HG02642 (cell line): ENCODE data around the gene NT5C3B.
"Not testable (repeated sequence)": the region's sequence is repeated elsewhere in the genome, so short reads cannot be mapped to it uniquely, and the experiment has no call there.

Experiments
- ATAC-seq: cut with Tn5 transposase; IDR thresholded peaks from one replicate; pipeline ENCODE4 v1.9.1; 2021; ENCODE audit warnings: mild to moderate bottlenecking; ENCODE audit not compliant: unreplicated experiment, poor library complexity

The NT5C3B gene

GRCh38 chr17:41844971-41845370 lies 8.9 kb upstream of the NT5C3B start:
- no peak for ATAC-seq

GRCh38 chr17:41840781-41841180 lies 4.7 kb upstream of the NT5C3B start:
- not testable (repeated sequence) for ATAC-seq

GRCh38 chr17:41839448-41839847 lies 3.4 kb upstream of the NT5C3B start:
- ATAC-seq, result not testable (repeated sequence)

- no peak for ATAC-seq
Measured at GRCh38 chr17:41837761-41838538, 1.9 kb upstream of the NT5C3B start, which contains the start of gene KLHL10. Gene KLHL10, plus strand, starts transcription at chr17:41837825. Its CDS starts 108 bp downstream, at chr17:41837933.

GRCh38 chr17:41836550-41837196 lies 641 bp upstream of the NT5C3B start:
- ATAC-seq, result no peak

- peak; percentile 28 for ATAC-seq
Measured at GRCh38 chr17:41835214-41835799, 725 bp downstream of the NT5C3B start.

- ATAC-seq, result not testable (repeated sequence)
Measured at GRCh38 chr17:41829961-41830360, 6.1 kb downstream of the NT5C3B start.

- ATAC-seq, result no peak
Measured at GRCh38 chr17:41825175-41825845, 10.7 kb downstream of the NT5C3B start.

- no peak for ATAC-seq
Measured at GRCh38 chr17:41824086-41824485, 11.9 kb downstream of the NT5C3B start.

- no peak for ATAC-seq
Measured at GRCh38 chr17:41823580-41823979, 12.5 kb downstream of the NT5C3B start.

- no peak for ATAC-seq
Measured at GRCh38 chr17:41823141-41823524, 12.9 kb downstream of the NT5C3B start.

- no peak for ATAC-seq
Measured at GRCh38 chr17:41822216-41823140, 13.6 kb downstream of the NT5C3B start.

- no peak for ATAC-seq
Measured at GRCh38 chr17:41821776-41822175, 14.3 kb downstream of the NT5C3B start.

- ATAC-seq, result no peak
Measured at GRCh38 chr17:41818024-41818423, 18.0 kb downstream of the NT5C3B start.

GRCh38 chr17:41816637-41817320 lies 19.3 kb downstream of the NT5C3B start:
- ATAC-seq, result no peak

GRCh38 chr17:41814195-41814594 lies 21.8 kb downstream of the NT5C3B start:
- ATAC-seq, result no peak

GRCh38 chr17:41813699-41814124 lies 22.3 kb downstream of the NT5C3B start:
- ATAC-seq, result no peak

- no peak for ATAC-seq
Measured at GRCh38 chr17:41813152-41813680, 22.8 kb downstream of the NT5C3B start.
